GM12873 (cell line): ENCODE results near the gene GRK1.

Experiments used
- TF ChIP-seq, protein P1 (sequence below): IDR thresholded peaks from 2 replicates; pipeline ENCODE4 v1.5.1; 2012; ENCODE audit warnings: low read depth, mild to moderate bottlenecking, moderate library complexity, low read length, control low read depth; ENCODE audit not compliant: insufficient read depth; ENCODE audit errors: missing control alignments

The GRK1 gene

DNA sequence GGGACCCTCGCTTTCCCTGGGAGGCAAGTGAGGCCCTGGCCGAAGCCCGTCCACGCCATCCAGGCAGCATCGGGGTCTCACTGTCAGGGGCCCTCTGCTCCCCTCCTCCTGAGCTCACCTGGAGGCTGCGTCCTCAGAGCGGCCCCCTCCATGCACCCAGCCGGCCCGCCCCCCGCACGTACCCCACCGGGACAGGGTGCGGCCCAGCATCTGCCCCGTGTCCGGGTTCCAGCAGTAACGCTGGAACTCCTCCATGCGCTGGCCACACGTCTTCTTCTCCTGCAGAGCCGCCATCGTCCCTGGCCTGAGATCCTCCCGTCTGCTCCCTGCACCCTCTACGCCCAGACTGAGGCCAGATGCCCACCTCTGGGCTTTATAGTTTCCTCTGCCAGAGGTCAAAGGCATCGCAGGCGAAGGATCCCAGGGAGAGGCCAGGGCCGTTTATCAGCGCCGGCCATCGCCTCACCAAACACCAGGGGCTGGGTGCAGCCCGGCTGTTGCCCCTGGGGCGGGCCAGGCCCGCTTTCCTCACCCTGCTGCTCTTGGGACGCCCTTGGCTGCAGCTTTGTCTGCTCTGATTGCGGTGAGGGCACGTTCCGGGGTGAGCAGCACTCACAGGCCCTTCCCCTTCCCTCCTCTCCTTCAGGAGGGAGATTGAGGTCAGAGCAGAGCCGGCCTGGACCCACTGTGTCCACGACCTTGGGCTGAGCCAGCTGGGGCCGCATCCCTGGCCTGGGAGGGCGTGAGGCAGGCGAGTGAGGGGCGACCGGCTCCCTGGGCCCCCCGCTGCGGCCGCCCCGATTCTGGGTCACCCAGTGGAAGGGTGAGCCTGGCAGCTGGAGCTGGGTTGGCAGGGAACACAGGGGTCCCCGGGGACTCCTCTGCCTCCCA, 8.9 kb upstream of the GRK1 start, which contains the start of gene ATP4B:
ATP4B (minus strand) TSS at position 348 of the 891 bp plus-strand sequence; CDS start at position 294, 54 bp downstream.
- TF ChIP-seq, protein P1, sequence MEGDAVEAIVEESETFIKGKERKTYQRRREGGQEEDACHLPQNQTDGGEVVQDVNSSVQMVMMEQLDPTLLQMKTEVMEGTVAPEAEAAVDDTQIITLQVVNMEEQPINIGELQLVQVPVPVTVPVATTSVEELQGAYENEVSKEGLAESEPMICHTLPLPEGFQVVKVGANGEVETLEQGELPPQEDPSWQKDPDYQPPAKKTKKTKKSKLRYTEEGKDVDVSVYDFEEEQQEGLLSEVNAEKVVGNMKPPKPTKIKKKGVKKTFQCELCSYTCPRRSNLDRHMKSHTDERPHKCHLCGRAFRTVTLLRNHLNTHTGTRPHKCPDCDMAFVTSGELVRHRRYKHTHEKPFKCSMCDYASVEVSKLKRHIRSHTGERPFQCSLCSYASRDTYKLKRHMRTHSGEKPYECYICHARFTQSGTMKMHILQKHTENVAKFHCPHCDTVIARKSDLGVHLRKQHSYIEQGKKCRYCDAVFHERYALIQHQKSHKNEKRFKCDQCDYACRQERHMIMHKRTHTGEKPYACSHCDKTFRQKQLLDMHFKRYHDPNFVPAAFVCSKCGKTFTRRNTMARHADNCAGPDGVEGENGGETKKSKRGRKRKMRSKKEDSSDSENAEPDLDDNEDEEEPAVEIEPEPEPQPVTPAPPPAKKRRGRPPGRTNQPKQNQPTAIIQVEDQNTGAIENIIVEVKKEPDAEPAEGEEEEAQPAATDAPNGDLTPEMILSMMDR, result no peak

DNA sequence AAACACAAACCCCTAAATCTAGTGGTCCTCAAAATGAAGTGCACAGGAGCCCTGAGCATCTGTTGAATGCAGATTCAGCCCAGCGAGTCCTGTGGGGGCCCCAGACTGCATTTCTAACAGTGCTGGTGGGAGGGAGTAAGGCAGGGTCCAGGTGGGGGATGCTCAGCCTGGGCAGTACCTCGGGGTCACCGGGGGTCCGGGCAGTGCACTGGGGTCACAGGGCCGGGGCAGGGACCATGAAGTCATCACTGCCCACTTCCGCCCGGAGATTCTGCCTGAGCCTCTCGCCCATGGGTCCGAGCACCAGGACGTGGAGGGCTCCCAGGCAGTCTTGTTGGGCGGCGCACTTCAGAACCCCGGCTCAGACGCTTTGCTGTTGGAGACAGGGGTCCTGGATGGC, 8.2 kb upstream of the GRK1 start:
- TF ChIP-seq, protein P1, result no peak

DNA sequence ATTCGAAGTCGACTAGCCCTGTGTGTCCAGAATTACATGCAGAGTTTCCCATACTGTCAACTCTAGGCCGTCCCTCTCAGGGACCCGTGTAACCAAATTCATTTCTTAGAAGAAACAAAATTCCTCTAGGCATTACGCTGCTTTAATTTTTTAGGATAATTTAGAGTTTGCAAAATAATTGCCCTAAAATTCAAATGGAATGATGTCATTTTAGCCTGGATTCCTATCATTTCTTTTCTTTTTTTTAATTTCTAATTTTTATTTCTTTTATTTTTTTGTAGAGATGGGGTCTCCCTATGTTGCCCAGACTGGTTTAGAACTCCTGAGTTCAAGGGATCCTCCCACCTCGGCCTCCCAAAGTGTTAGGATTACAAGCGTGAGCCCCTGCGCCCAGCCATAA, 7.7 kb upstream of the GRK1 start:
- TF ChIP-seq, protein P1, result no peak

DNA sequence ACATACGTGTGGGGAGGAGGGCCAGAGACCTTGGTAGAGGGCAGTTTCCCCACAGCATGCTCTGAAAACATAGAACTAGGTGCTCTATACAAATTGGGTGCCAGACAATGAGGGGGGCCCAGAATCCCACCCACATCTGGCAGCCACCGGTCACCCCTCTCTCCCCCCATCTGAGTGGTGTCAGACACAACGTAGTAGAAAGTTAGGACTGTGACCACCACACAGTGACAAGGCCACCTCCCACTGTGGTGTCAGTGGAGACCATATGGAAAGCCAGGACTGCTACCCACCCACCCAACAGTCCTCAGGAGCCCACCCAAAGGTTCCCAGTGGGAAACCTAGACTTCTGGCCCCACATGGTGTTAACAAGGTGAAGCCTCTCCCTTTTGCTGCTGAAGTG, 7.0 kb upstream of the GRK1 start:
- TF ChIP-seq, protein P1, result no peak

DNA sequence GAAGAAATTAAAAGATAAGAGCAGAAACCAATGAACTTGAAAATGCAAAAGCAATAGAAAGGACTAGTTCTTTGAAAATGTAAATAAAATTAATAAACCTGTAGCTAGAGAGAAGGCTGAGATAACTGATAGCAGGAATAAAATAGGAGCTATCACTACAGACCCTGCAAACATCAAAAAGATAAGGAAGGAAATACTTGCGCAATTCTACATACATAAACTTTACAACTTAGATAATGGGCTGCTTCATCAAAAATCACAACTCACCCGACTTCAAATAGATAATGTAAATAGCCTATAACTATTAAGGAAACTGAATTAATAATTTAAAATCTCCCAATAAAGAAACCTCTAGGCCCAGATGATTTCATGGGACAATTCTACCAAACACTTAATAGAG, 5.5 kb upstream of the GRK1 start:
- TF ChIP-seq, protein P1, result no peak

DNA sequence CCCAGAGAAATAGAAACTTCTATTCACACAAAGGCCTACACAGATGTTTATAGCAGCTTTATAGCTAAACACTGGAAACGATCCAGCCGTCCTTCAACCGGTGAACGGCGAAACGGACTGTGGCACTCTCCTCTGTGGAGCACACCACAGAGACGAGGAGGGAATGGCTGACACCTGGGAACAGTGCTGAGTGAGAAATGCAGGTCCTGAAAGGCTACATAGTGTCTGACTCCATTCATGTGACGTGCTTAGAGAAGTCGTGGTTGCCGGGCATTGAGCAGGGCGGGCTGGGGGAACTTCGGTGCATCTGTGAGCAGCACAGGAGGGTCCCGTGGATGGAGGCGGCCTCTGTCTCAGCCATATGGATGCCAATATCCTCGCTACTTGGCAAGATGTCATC, 3.1 kb upstream of the GRK1 start:
- TF ChIP-seq, protein P1, result no peak

DNA sequence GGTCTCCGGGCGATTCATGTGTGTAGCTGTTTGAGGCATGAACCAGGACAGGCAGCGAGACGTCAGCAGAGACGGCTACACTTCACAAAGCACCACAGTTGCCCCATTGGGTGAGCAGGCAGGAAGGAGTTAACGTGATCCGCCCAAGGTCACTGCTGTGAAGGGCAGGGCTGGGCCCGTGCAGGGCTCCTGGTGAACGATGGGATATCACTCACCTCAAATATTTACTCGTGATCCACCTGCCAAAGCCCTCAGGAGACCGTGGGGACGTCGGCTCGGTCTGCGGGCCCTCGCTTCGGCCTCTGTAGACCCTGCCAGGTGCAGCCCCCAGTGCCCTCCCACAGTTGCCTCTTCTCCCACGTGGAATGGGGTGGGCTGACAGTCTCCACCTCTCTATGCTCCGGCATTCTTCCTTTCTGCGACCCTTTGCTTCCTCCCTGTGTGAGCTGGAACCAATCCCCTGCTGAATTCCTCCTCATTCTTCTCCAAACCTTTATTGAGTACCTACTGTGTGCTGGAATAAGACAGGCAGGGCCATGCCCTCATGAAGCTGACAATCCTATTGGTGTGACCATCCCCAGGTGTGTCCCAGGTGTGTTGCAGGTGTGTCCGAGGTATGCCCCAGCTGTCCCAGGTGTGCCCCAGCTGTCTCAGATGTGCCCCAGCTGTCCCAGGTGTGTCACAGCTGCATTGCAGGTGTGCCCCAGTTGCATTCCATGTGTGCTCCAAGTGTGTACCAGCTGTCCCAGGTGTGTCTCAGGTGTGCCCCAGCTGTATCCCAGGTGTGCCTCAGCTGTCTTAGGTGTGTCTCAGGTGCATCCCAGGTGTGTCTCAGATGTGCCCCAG, 2.0 kb upstream of the GRK1 start:
- TF ChIP-seq, protein P1, result no peak
